Cardiac muscle cell (in vitro differentiated cells and primary cell): ENCODE results near the gene MYADM. TPM values are rescaled to one million over a fixed set of nuclear protein-coding genes. Genes with fewer than 3 reads are reported as not detected.

Source experiments
- DNase-seq, 2 donors: peaks; one replicate each; pipeline versions ENCODE4 v3.0.0 to v3.0.0-alpha.2; 2010 to 2017; ENCODE audit warnings: low read depth in 1 of 2, low spot score in 1 of 2
- H3K27ac ChIP-seq: fragments of 200-600 bp; sonication (generic); 2 replicates; pipeline ENCODE4 v1.5.1; 2016
- H3K27me3 ChIP-seq: fragments of 200-600 bp; sonication (generic); 2 replicates; pipeline ENCODE4 v1.6.0; 2016; ENCODE audit warnings: control low read depth
- H3K36me3 ChIP-seq: fragments of 200-600 bp; sonication (generic); 2 replicates; pipeline ENCODE4 v1.5.1; 2016; ENCODE audit warnings: control low read depth
- H3K4me1 ChIP-seq: fragments of 200-600 bp; sonication (generic); 2 replicates; pipeline ENCODE4 v1.8.1; 2017; ENCODE audit warnings: low read depth, mild to moderate bottlenecking, mixed run types
- H3K4me3 ChIP-seq: fragments of 200-600 bp; sonication (generic); 2 replicates; pipeline ENCODE4 v1.5.1; 2016; ENCODE audit warnings: mild to moderate bottlenecking
- H3K9me3 ChIP-seq: fragments of 200-600 bp; sonication (generic); 2 replicates; pipeline ENCODE4 v1.5.1; 2017; ENCODE audit warnings: low read depth, mild to moderate bottlenecking, control low read depth
- CTCF ChIP-seq: IDR thresholded peaks from 2 replicates; pipeline ENCODE4 v1.5.1; 2012; ENCODE audit warnings: low read depth, mild to moderate bottlenecking, low read length
- polyA plus RNA-seq: library from polyadenylated mRNA; unstranded; fragments of >200 nt; fragmentation: Nextera tagmentation; extraction: Ambion mirVana; gene quantifications from 2 replicates; pipeline ENCODE4 v1.2.1, GENCODE V29; 2016
- total RNA-seq: library from RNA; depleted of rRNA; stranded (reverse); fragments of >200 nt; gene quantifications from 2 replicates; pipeline ENCODE4 v1.2.3, GENCODE V29; 2016

The MYADM gene
- total and polyA plus RNA-seq, 2 experiments from 2014 or later: 150 to 166 TPM

- Histone ChIP-seq H3K4me1 (peaks cover 8% of the 10 kb centered on the region), H3K27me3 (peaks cover under 1% of the 10 kb centered on the region), H3K36me3 (peaks cover 13% of the 10 kb centered on the region), H3K27ac (no peak overlapping the region), H3K9me3 (no peaks in the 10 kb centered on the region), H3K4me3 (no peak overlapping the region)
- no peak for TF ChIP-seq CTCF
- DNase-seq: no peak
Observed at GRCh38 chr19:53876651-53877224, 9.1 kb downstream of the MYADM start.

GRCh38 chr19:53877361-53877766 is 9.7 kb downstream of the MYADM start:
- TF ChIP-seq CTCF: no peak
- peaks cover 13% of the 10 kb centered on the region for H3K36me3 ChIP-seq
- no peak overlapping the region for H3K4me3 ChIP-seq
- H3K9me3 ChIP-seq: no peaks in the 10 kb centered on the region
- DNase-seq: peak in 1 of 2 donors; percentile 51
- H3K27me3 ChIP-seq: peaks cover 7% of the 10 kb centered on the region
- peak overlapping the region; percentile 40 for H3K27ac ChIP-seq
- peaks cover 8% of the 10 kb centered on the region for H3K4me1 ChIP-seq

- Histone ChIP-seq H3K27me3 (peaks cover 20% of the 10 kb centered on the region), H3K27ac (peak overlapping the region; percentile 4), H3K4me1 (peaks cover 8% of the 10 kb centered on the region), H3K4me3 (peak overlapping the region; percentile 32), H3K9me3 (no peaks in the 10 kb centered on the region), H3K36me3 (peaks cover 13% of the 10 kb centered on the region)
- DNase-seq: no peak
- no peak for TF ChIP-seq CTCF
Observed at GRCh38 chr19:53878776-53879139, 11.1 kb downstream of the MYADM start.

- Histone ChIP-seq H3K27ac (peak overlapping the region; percentile 4), H3K4me1 (peaks cover 8% of the 10 kb centered on the region)
Observed at GRCh38 chr19:53879140-53880081, 11.7 kb downstream of the MYADM start.

More at GRCh38 chr19:53879140-53880081, 11.7 kb downstream of the MYADM start:
- H3K27me3 ChIP-seq: peaks cover 27% of the 10 kb centered on the region
- peak overlapping the region; percentile 32 for H3K4me3 ChIP-seq
- TF ChIP-seq CTCF: no peak
- H3K36me3 ChIP-seq: peaks cover 7% of the 10 kb centered on the region
- peak; percentile 96 to 99 for DNase-seq
- H3K9me3 ChIP-seq: no peaks in the 10 kb centered on the region
